Activated gamma-delta T cell treated with anti-CD3 and anti-CD28 coated beads, Interleukin-2, amount 50 U/mL, for 16 hours (primary cell): ENCODE results near the gene TAS2R16.

Experiments
- DNase-seq: peaks from one replicate; pipeline ENCODE4 v3.0.0-alpha.2; 2020; ENCODE audit warnings: low read depth

The TAS2R16 gene, protein sequence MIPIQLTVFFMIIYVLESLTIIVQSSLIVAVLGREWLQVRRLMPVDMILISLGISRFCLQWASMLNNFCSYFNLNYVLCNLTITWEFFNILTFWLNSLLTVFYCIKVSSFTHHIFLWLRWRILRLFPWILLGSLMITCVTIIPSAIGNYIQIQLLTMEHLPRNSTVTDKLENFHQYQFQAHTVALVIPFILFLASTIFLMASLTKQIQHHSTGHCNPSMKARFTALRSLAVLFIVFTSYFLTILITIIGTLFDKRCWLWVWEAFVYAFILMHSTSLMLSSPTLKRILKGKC

DNA sequence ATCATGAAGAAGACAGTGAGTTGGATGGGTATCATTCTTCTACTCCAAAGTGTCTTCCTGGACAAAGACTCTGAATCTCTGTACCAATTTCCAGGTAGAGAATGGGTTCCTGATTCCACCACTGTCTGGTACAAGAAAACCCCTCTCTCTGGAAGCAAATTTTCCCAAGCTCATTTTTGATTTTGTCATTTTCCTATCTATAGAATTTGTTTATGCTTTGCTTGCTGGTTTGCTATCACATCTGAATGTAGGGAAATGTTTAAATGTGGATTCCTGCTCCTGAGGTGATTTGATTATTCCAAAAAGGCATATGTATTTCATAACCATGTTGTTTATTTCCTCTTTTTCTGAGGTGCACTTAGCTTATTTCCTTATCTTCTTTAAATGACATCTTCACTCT, at the start of gene TAS2R16:
TSS of gene TAS2R16 (minus strand) at position 101 of the 400 bp plus-strand sequence. CDS start at position 35, 66 bp downstream.
- no peak for DNase-seq

DNA sequence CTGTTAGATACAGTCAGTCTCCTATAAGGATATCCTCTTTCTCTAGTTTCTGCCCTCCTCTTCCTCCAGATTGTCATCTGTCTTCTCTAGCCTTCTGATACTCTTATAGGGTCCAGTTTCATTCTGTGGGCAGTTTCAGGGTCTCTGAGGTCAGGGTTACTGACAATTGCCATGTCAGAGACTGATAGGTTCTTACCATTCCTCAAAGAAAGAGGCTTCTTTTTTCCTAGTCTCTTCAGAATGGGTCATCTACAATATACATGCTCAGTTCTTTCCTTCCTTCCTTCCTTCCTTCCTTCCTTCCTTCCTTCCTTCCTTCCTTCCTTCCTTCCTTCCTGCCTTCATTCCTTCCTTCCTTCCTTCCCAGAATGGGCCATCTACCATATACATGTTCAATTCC, 48.1 kb upstream of the TAS2R16 start:
- no peak for DNase-seq

DNA sequence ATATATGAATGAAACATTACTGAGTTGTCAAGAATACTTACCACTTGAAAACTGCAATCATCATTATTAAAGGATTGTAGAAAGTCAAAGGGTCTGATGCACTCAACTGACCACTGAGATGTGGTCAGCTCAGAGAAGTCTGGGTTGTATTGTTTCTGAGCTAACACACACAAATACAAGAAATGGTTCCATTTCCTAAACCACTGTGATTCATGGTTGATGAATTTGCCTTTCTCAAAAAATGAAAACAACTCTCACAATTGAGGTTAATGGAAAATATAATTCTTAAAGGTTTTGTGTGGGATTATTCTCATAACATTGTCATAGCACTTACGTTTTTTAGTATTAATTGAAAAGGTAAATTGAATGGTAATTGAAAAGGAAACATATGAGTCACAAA, 45.6 kb upstream of the TAS2R16 start:
- DNase-seq = no peak

- no peak for DNase-seq
Observed at GRCh38 chr7:123039269-123039668, 43.8 kb upstream of the TAS2R16 start.

GRCh38 chr7:123034106-123034505, 38.6 kb upstream of the TAS2R16 start:
- DNase-seq = no peak

GRCh38 chr7:123030631-123031030, 35.1 kb upstream of the TAS2R16 start:
- no peak for DNase-seq

DNA sequence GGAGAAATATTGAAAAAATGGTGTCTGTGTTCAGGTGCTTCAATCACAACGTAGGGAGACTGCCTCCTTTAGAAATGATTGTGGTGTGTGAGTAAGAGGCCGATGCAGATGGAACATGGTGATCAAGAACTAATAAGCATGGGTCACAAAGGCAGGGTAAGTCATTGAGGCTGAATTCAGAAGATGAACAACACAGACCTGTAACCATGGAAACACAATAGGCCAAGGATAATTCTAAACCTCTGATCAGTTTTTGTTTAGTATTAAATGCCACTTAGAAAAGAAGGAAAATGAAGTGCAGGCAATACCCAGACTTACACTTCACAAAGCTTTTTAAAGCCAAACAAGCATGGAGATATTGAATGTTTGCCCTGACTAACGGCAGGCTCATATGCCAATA, 32.8 kb upstream of the TAS2R16 start:
- DNase-seq = no peak

DNA sequence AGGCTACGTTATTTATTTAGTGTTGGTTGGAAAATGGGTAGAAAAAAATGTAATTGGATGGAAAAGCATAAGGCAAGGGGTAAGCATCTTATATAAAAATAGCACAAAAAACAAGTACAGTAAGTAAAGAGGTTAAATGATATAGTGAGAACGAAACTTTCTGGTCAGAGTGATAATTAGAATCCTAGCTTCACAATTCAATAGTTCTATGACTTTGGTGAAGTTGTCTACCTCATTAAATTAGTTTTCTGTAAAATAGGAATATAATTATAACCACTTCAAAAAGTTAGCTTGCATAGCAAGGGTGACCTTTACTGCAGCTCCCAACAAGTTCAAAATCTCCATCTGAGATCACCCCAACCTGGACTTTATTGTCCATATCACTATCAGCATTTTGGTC, 30.8 kb upstream of the TAS2R16 start:
- DNase-seq = no peak

DNA sequence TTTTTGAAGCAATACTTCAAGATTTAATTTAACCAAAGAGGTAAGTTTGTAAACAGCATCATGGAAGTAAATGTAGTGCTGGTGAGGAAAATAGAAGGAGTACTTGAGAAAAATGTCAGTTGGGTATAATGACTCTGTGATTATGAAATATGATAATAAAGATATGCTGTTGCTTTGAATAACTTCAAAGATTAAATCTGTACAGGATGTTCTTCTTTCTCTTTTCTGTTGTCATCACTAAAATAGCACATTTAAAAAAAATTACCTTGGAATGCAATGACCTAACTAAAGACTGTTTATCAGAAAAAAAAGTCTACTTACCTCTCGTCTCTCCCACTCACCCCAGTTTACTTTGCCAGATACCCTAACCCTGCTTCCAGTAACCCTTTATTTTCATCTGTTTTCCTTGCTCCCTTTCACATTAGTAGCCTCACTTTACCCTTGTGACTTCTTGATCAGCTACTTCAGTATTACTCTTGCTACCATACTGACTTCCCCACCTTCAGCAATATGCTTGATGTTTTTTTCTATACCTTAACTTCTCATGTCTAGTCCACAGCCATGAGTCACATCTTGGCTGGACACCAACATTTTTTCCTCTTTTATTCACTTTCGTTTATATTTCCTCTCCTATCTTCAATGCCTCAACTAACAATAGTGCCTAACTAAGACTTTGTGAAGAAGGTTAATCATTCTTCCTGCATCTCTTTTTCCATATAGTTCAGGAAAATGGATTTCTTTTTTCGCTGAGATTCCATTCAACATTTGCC, 29.7 kb upstream of the TAS2R16 start:
- DNase-seq = no peak

- DNase-seq = no peak
Observed at GRCh38 chr7:123023126-123023525, 27.6 kb upstream of the TAS2R16 start.

DNA sequence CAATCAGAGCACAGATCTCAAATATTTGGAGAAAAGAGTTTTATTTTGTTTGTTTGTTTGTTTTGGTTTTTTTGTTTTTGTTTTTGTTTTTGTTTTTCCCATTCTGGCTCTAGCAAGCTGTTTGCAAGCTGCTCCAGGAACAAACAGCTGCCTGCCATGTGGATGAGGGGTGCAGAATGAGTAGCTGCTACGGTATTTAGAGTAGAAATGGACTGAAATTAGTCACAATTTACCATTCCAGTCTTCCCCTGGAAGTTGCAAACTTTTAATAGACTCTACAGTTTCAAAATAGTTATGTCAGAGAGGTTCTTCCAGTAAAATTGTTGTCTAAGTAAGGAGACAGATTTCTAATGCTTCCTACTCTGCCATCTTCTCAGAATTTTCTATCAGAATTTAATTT, 27.1 kb upstream of the TAS2R16 start:
- DNase-seq = no peak

DNA sequence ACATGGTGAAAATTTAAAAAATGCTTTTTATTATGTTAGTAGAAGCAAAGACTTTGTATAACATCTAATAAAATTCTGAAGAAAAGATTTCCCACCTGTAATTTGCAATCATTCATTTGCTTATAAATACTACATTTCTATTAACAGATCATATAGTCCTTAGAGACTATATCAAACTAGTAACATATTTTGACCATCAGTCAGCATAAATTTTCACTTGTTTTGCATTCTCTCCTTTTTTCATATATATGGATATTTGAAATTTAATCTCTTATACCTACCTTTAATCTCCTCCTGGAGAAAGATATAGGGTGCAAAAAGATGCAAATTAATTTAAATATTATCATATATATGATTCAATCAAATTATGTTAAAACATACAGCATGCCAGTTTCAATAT, 16.9 kb upstream of the TAS2R16 start:
- no peak for DNase-seq

- DNase-seq = no peak
Observed at GRCh38 chr7:123011766-123012369, 16.4 kb upstream of the TAS2R16 start.

GRCh38 chr7:123004931-123005330, 9.4 kb upstream of the TAS2R16 start:
- no peak for DNase-seq

GRCh38 chr7:123003539-123004126, 8.1 kb upstream of the TAS2R16 start:
- no peak for DNase-seq

GRCh38 chr7:122989577-122989976, 5.9 kb downstream of the TAS2R16 start:
- no peak for DNase-seq

DNA sequence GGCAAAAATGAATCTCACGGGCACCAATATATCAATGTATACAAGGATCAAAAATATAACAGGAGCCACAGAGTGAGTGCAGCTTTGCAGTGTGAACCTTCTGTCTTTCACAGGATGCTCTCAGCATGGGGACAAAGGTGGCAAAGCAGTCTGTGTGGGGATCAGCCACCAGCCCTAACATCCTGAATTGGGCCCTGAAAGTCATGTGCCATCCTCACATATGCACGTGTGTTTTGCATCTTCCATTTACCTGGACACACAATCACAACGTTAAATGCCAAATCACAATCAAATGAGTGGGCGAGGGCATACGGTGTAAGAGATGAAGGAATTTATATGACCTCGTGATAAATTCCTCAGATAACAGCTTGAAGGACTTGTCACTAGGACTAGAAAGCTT, 6.5 kb downstream of the TAS2R16 start:
- no peak for DNase-seq

- DNase-seq = no peak
Observed at GRCh38 chr7:122988333-122988732, 7.2 kb downstream of the TAS2R16 start.

DNA sequence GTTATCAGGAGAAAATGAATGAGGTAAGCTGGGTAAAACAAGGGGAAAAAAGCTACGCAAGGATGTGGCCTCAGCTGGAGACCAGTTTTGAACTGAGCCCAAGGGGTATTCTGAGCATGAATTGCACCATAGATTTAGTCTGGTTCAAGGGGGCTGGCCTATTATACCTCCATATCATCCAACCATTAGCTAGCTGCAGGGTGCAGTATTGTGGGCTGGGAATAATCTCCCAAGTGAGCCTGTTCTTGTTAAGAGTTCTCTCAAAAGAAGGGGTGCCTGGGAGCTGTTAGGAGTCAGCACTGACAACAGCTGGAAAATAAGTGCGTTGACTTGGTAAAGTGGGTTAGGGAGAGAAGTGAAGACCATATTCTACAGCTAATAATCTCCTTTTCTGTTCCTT, 8.0 kb downstream of the TAS2R16 start:
- DNase-seq = no peak

DNA sequence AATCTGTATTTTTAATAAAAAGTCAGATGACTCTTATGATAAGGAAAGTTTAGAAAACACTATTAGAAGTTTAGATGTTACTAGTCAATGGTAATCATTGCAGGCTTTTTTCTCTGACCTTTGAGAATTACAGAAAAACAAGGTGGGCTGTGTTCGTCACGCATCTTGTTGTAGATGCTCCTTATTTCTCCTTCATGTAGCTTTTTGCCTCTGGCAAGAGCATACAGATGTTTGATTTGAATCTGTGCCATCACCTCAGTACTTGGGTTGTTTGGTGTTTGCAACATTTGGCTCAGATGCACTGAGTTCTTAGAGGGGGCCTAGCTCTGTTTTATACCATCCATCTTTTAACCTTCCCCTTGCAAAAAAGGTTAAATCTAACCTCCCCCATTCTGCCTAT, 11.5 kb downstream of the TAS2R16 start:
- no peak for DNase-seq

DNA sequence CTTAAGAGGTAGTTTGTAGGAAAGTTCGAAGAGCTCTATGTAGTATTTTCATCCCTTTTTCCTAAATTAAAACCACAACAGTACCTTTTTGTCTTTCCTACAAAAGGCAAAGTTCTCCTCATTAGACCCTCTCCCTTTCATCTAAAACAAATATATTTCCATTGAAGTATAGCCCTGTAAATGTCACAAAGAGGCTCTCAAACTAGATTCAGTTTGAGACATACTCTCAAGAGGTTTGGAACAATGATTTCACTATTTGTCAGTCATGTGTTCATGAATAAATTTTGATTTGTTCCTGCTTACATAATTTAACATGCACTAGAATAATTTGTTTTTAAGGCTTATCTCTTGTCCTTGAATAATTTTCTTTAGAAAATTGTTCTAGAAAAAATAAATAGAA, 12.2 kb downstream of the TAS2R16 start:
- no peak for DNase-seq

GRCh38 chr7:122975341-122975740, 20.2 kb downstream of the TAS2R16 start:
- DNase-seq = no peak

- no peak for DNase-seq
Observed at GRCh38 chr7:122974229-122974628, 21.3 kb downstream of the TAS2R16 start.
